CD4-positive, CD25-positive, alpha-beta regulatory T cell (primary cell): ENCODE results near the gene GALNT18. TPM values are rescaled to one million over a fixed set of nuclear protein-coding genes. Genes with fewer than 3 reads are reported as not detected.
A peak's percentile ranks its signal among the peaks of the same experiment; 100 is the strongest.

Experiments
- ATAC-seq, 2 donors: fragments of 150-1000 bp; cut with Tn5 transposase; one replicate each; pipeline ENCODE4 v1.10.0; 2021; ENCODE audit warnings: low read depth in 2 of 2, moderate number of reproducible peaks in 2 of 2, moderate library complexity in 1 of 2
- DNase-seq, 3 donors: peaks; one replicate each; pipeline versions ENCODE4 v3.0.0 to v3.0.0-alpha.2; 2012 to 2022; ENCODE audit warnings: mixed read lengths in 1 of 3
- H3K27ac ChIP-seq: one replicate; pipeline ENCODE4 v1.7.0; 2013; ENCODE audit warnings: mild to moderate bottlenecking, low read length; ENCODE audit not compliant: insufficient read depth, poor library complexity, severe bottlenecking
- H3K27me3 ChIP-seq: one replicate; pipeline ENCODE4 v1.7.0; 2013; ENCODE audit warnings: low read length; ENCODE audit not compliant: control insufficient read depth, insufficient read depth
- H3K36me3 ChIP-seq: one replicate; pipeline ENCODE4 v1.7.0; 2013; ENCODE audit warnings: mild to moderate bottlenecking, low read length, moderate library complexity; ENCODE audit not compliant: control insufficient read depth, insufficient read depth
- H3K4me1 ChIP-seq: 2 replicates; pipeline ENCODE4 v1.7.0; 2013; ENCODE audit warnings: mild to moderate bottlenecking, low read length; ENCODE audit not compliant: insufficient read depth, control insufficient read depth, poor library complexity, severe bottlenecking
- H3K4me3 ChIP-seq: one replicate; pipeline ENCODE4 v1.7.0; 2013; ENCODE audit warnings: low read depth, mild to moderate bottlenecking, low read length, moderate library complexity
- H3K9me3 ChIP-seq, 2 experiments: 1 replicate in 1 of 2; 2 replicates in 1 of 2; pipeline ENCODE4 v1.7.0; 2013; ENCODE audit warnings: low read length in 2 of 2, mild to moderate bottlenecking in 1 of 2, moderate library complexity in 1 of 2; ENCODE audit not compliant: control insufficient read depth in 2 of 2
- H3K27ac Mint-ChIP-seq, 3 donors: one replicate each; pipeline ENCODE4 v1.8.0; 2020 to 2022; ENCODE audit warnings: mild to moderate bottlenecking in 3 of 3, mixed read lengths in 3 of 3, moderate library complexity in 2 of 3
- H3K27me3 Mint-ChIP-seq: one replicate; pipeline ENCODE4 v1.8.0; 2022; ENCODE audit warnings: mild to moderate bottlenecking, mixed read lengths
- H3K36me3 Mint-ChIP-seq: one replicate; pipeline ENCODE4 v1.8.0; 2020; ENCODE audit warnings: mixed read lengths
- H3K4me1 Mint-ChIP-seq, 4 donors: one replicate each; pipeline ENCODE4 v1.8.0; 2020 to 2022; ENCODE audit warnings: mixed read lengths in 4 of 4, mild to moderate bottlenecking in 1 of 4
- H3K4me3 Mint-ChIP-seq, 4 donors: one replicate each; pipeline ENCODE4 v1.8.0; 2020 to 2022; ENCODE audit warnings: mild to moderate bottlenecking in 4 of 4, mixed read lengths in 4 of 4, moderate library complexity in 3 of 4
- H3K9me3 Mint-ChIP-seq, 7 donors: one replicate each; pipeline ENCODE4 v1.8.0; 2020 to 2022; ENCODE audit warnings: mixed read lengths in 7 of 7, mild to moderate bottlenecking in 3 of 7, moderate library complexity in 2 of 7
- polyA plus RNA-seq, 4 donors: library from polyadenylated mRNA; unstranded; fragments of 300-500 nt; fragmentation: Illumina TruSeq; gene quantifications; one replicate each; pipeline ENCODE4 v1.2.3, GENCODE V29; 2021
- total RNA-seq: library from RNA; stranded (reverse); gene quantifications from one replicate; pipeline ENCODE4 v1.2.3, GENCODE V29; 2022

Gene GALNT18
- total and polyA plus RNA-seq, 5 donors from 2014 or later = 0.10 TPM; not detected in 4

- Histone ChIP-seq H3K4me1 (no peaks in the 10 kb centered on the region), H3K36me3 (no peaks in the 10 kb centered on the region), H3K27ac (no peak overlapping the region), H3K27me3 (no peaks in the 10 kb centered on the region), H3K4me3 (no peak overlapping the region), H3K9me3 (no peaks in the 10 kb centered on the region)
- Mint-ChIP-seq H3K4me3 (no peak overlapping the region), H3K36me3 (no peaks in the 10 kb centered on the region), H3K4me1 (peaks cover 0 to 8% (median under 1%) of the 10 kb centered on the region in 4 donors), H3K27me3 (peaks cover 13% of the 10 kb centered on the region), H3K9me3 (peaks cover 0 to 1% (median 0%) of the 10 kb centered on the region in 7 donors), H3K27ac (no peak overlapping the region)
- ATAC-seq (no peak), DNase-seq (no peak)
Observed at GRCh38 chr11:11281626-11282025, 340.2 kb downstream of the GALNT18 start.

- no peak overlapping the region for H3K4me3 Mint-ChIP-seq
- ATAC-seq (no peak), DNase-seq (no peak)
- no peaks in the 10 kb centered on the region for H3K36me3 ChIP-seq
- peaks cover 0 to 8% (median under 1%) of the 10 kb centered on the region in 4 donors for H3K4me1 Mint-ChIP-seq
- no peaks in the 10 kb centered on the region for H3K9me3 ChIP-seq
- H3K4me3 ChIP-seq = no peak overlapping the region
- H3K36me3 Mint-ChIP-seq = no peaks in the 10 kb centered on the region
- H3K27ac ChIP-seq = no peak overlapping the region
- peaks cover 16% of the 10 kb centered on the region for H3K27me3 Mint-ChIP-seq
- H3K27me3 ChIP-seq = no peaks in the 10 kb centered on the region
- H3K4me1 ChIP-seq = no peaks in the 10 kb centered on the region
- no peak overlapping the region for H3K27ac Mint-ChIP-seq
- H3K9me3 Mint-ChIP-seq = peaks cover 0 to 3% (median 0%) of the 10 kb centered on the region in 7 donors
Observed at GRCh38 chr11:11280826-11281225, 341.0 kb downstream of the GALNT18 start.

GRCh38 chr11:11279956-11280689, 341.7 kb downstream of the GALNT18 start:
- H3K4me1 Mint-ChIP-seq = peaks cover 0 to 8% (median under 1%) of the 10 kb centered on the region in 4 donors
- H3K4me1 ChIP-seq = no peaks in the 10 kb centered on the region
- H3K36me3 Mint-ChIP-seq = no peaks in the 10 kb centered on the region
- H3K27ac ChIP-seq = no peak overlapping the region
- H3K4me3 ChIP-seq = no peak overlapping the region
- H3K9me3 Mint-ChIP-seq = peaks cover 0 to 3% (median 0%) of the 10 kb centered on the region in 7 donors
- H3K4me3 Mint-ChIP-seq = no peak overlapping the region
- no peaks in the 10 kb centered on the region for H3K27me3 ChIP-seq
- no peak overlapping the region for H3K27ac Mint-ChIP-seq
- ATAC-seq = no peak
- H3K27me3 Mint-ChIP-seq = peaks cover 19% of the 10 kb centered on the region
- no peaks in the 10 kb centered on the region for H3K9me3 ChIP-seq
- H3K36me3 ChIP-seq = no peaks in the 10 kb centered on the region
- no peak for DNase-seq

GRCh38 chr11:11272254-11272653, 349.6 kb downstream of the GALNT18 start:
- Histone ChIP-seq H3K9me3 (no peaks in the 10 kb centered on the region), H3K4me1 (no peaks in the 10 kb centered on the region), H3K27ac (no peak overlapping the region), H3K36me3 (no peaks in the 10 kb centered on the region), H3K27me3 (no peaks in the 10 kb centered on the region), H3K4me3 (no peak overlapping the region)
- peaks cover 29% of the 10 kb centered on the region for H3K27me3 Mint-ChIP-seq
- no peak for ATAC-seq
- no peaks in the 10 kb centered on the region for H3K4me1 Mint-ChIP-seq
- no peak overlapping the region for H3K4me3 Mint-ChIP-seq
- no peak for DNase-seq
- peaks cover 0 to 5% (median 0%) of the 10 kb centered on the region in 7 donors for H3K9me3 Mint-ChIP-seq
- H3K27ac Mint-ChIP-seq = no peak overlapping the region
- no peaks in the 10 kb centered on the region for H3K36me3 Mint-ChIP-seq

GRCh38 chr11:11270236-11270775, 351.5 kb downstream of the GALNT18 start:
- Mint-ChIP-seq H3K27ac (peak overlapping the region in 1 of 3 donors; percentile 3), H3K27me3 (peaks cover 31% of the 10 kb centered on the region), H3K4me1 (no peaks in the 10 kb centered on the region), H3K9me3 (peaks cover 0 to 3% (median 0%) of the 10 kb centered on the region in 7 donors), H3K36me3 (no peaks in the 10 kb centered on the region), H3K4me3 (no peak overlapping the region)
- H3K4me1 ChIP-seq = no peaks in the 10 kb centered on the region
- no peaks in the 10 kb centered on the region for H3K9me3 ChIP-seq
- H3K27ac ChIP-seq = no peak overlapping the region
- ATAC-seq (no peak), DNase-seq (no peak)
- H3K4me3 ChIP-seq = no peak overlapping the region
- no peaks in the 10 kb centered on the region for H3K36me3 ChIP-seq
- H3K27me3 ChIP-seq = no peaks in the 10 kb centered on the region

- Mint-ChIP-seq H3K4me3 (no peak overlapping the region), H3K4me1 (no peaks in the 10 kb centered on the region), H3K9me3 (peaks cover 0 to 2% (median 0%) of the 10 kb centered on the region in 7 donors), H3K27me3 (peaks cover 24% of the 10 kb centered on the region), H3K27ac (no peak overlapping the region), H3K36me3 (no peaks in the 10 kb centered on the region)
- Histone ChIP-seq H3K27ac (no peak overlapping the region), H3K27me3 (no peaks in the 10 kb centered on the region), H3K9me3 (no peaks in the 10 kb centered on the region), H3K4me3 (no peak overlapping the region), H3K36me3 (no peaks in the 10 kb centered on the region), H3K4me1 (no peaks in the 10 kb centered on the region)
- ATAC-seq (no peak), DNase-seq (no peak)
Observed at GRCh38 chr11:11268706-11269105, 353.1 kb downstream of the GALNT18 start.

- Mint-ChIP-seq H3K36me3 (no peaks in the 10 kb centered on the region), H3K27ac (no peak overlapping the region), H3K27me3 (peaks cover 22% of the 10 kb centered on the region), H3K4me1 (no peaks in the 10 kb centered on the region), H3K9me3 (peaks cover 0 to under 1% (median 0%) of the 10 kb centered on the region in 7 donors), H3K4me3 (no peak overlapping the region)
- no peak overlapping the region for H3K4me3 ChIP-seq
- H3K9me3 ChIP-seq = no peaks in the 10 kb centered on the region
- H3K36me3 ChIP-seq = no peaks in the 10 kb centered on the region
- ATAC-seq (no peak), DNase-seq (no peak)
- no peaks in the 10 kb centered on the region for H3K4me1 ChIP-seq
- H3K27ac ChIP-seq = no peak overlapping the region
- no peaks in the 10 kb centered on the region for H3K27me3 ChIP-seq
Observed at GRCh38 chr11:11268119-11268518, 353.7 kb downstream of the GALNT18 start.

GRCh38 chr11:11267312-11267711, 354.5 kb downstream of the GALNT18 start:
- H3K36me3 ChIP-seq = no peaks in the 10 kb centered on the region
- DNase-seq (no peak), ATAC-seq (no peak)
- H3K27ac Mint-ChIP-seq = no peak overlapping the region
- H3K4me3 Mint-ChIP-seq = no peak overlapping the region
- H3K27me3 Mint-ChIP-seq = peaks cover 21% of the 10 kb centered on the region
- no peaks in the 10 kb centered on the region for H3K4me1 Mint-ChIP-seq
- no peaks in the 10 kb centered on the region for H3K36me3 Mint-ChIP-seq
- H3K9me3 Mint-ChIP-seq = no peaks in the 10 kb centered on the region
- no peaks in the 10 kb centered on the region for H3K9me3 ChIP-seq
- no peaks in the 10 kb centered on the region for H3K4me1 ChIP-seq
- H3K27me3 ChIP-seq = peaks cover under 1% of the 10 kb centered on the region
- H3K4me3 ChIP-seq = no peak overlapping the region
- no peak overlapping the region for H3K27ac ChIP-seq
